Endothelial cell of umbilical vein (primary cell): ENCODE data around the gene CLCA1.

Experiments
- CTCF ChIP-seq, 2 donors: IDR thresholded peaks; 1 replicate in 1 of 2; 2 replicates in 1 of 2; pipeline ENCODE4 v1.5.1; 2011; ENCODE audit warnings: low read length in 2 of 2, mild to moderate bottlenecking in 2 of 2, moderate library complexity in 2 of 2, control low read depth in 1 of 2, inconsistent platforms in 1 of 2, low read depth in 1 of 2; ENCODE audit not compliant: insufficient read depth in 1 of 2; ENCODE audit errors: extremely low read depth in 1 of 2
- EZH2 ChIP-seq: IDR thresholded peaks from 2 replicates; pipeline ENCODE4 v1.6.1; 2012; ENCODE audit warnings: borderline replicate concordance, low read depth, mild to moderate bottlenecking, moderate library complexity, low read length, inconsistent platforms; ENCODE audit not compliant: severe bottlenecking
- MAX ChIP-seq: IDR thresholded peaks from 2 replicates; pipeline ENCODE4 v1.6.1; 2011; ENCODE audit not compliant: insufficient read depth, insufficient read length
- POLR2A ChIP-seq: IDR thresholded peaks from 2 replicates; pipeline ENCODE4 v1.6.1; 2012; ENCODE audit warnings: low read depth, mild to moderate bottlenecking, control low read depth, low read length
- POLR2AphosphoS5 ChIP-seq: IDR thresholded peaks from 2 replicates; pipeline ENCODE4 v1.6.1; 2012; ENCODE audit warnings: low read depth, mild to moderate bottlenecking, control low read depth, low read length, moderate library complexity; ENCODE audit not compliant: insufficient read depth

DNA sequence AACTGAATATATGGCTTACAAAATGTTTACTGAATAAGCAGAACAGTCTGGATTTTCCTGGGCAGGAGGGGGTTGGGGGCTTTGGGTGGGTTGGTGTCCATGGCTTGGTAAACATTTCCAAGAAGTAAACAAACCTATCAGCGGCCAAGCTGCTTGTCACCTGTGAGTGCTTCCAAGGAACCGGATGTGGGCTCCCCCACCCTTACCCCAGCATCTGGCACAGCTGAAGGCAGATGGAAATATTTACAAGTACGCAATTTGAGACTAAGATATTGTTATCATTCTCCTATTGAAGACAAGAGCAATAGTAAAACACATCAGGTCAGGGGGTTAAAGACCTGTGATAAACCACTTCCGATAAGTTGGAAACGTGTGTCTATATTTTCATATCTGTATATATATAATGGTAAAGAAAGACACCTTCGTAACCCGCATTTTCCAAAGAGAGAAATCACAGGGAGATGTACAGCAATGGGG, at the start of gene CLCA1:
- no peak for TF ChIP-seq CTCF (IDR thresholded peaks at IDR 0.05; ENCODE audit: extremely low read depth in 1 of 2, insufficient read depth in 1 of 2, low read depth in 1 of 2, low read length in 2 of 2)
- no peak for TF ChIP-seq POLR2AphosphoS5
- TF ChIP-seq POLR2A, result no peak
- no peak for TF ChIP-seq MAX
- no peak for TF ChIP-seq EZH2
